Activated CD8-positive, alpha-beta memory T cell treated with anti-CD3 and anti-CD28 coated beads, Interleukin-2, amount 50 U/mL, for 1 hour (primary cell): ENCODE results near the gene THOP1.
A peak's percentile ranks its signal among the peaks of the same experiment; 100 is the strongest.

ENCODE experiments used
- DNase-seq: peaks from one replicate; pipeline ENCODE4 v3.0.0-alpha.2; 2020; ENCODE audit errors: extremely low read depth

The THOP1 gene

GRCh38 chr19:2785244-2785997 is at the start of gene THOP1:
Gene THOP1, plus strand, starts transcription at chr19:2785503. Its CDS starts 160 bp downstream, at chr19:2785663.
- peak; percentile 94 for DNase-seq

DNA sequence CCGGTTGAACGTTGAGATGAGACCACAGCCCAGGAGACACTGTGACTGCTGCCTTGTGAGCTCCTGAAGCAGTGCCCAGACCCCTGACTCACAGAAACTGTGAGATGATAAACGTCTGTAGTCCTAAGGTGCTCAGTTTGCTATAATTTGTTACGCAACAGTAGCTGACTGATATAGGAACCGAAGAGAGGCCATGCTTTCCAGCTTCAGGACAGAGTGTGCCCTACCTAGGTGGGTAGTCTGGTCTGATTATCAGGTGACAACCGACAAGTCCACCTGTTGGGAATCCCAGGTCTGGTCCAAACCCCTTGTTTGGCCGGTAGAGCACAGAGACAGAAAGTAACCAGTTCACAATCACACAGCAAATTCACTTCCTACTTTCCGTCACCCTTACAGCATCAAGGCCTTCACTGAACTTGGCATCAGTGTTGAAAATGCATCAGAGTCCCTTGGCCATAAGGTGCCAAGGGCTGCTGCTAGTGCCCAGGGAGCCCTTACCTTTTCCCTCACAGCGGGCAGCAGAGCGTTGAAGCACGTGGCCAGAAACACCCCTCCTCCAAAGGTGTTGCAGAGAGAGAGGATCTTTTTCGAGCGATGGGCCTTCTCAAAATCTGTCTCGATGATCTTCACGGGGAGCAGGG is 48.6 kb upstream of the THOP1 start:
- DNase-seq = no peak

- DNase-seq = peak; percentile 95
These were observed 45.5 kb upstream of the THOP1 start, which contains the start of gene SLC39A3 for GRCh38 chr19:2739602-2740313. Gene SLC39A3, minus strand, starts transcription at chr19:2740017. Its CDS starts 2,760 bp downstream, at chr19:2737257.

GRCh38 chr19:2740314-2740656 is 45.0 kb upstream of the THOP1 start:
- DNase-seq = no peak

DNA sequence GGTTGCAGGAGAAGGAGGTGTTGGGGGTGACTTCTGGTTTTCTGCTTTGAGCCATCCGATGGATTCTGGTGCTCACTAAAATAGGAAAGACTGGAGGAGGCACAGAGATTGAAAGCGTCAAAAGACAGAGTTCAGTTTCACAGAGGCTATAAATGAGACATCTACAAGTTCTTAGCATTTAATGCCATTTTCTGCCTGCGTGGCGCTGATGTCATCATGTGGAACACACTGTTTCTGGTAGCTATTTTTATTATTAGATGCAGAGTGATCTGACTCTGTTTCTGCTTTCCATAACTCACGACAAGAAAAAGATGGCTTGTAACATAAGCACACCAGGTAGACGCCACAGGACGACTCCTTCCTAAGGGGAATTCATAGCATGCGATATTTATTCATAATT is 42.2 kb upstream of the THOP1 start:
- DNase-seq = no peak

DNA sequence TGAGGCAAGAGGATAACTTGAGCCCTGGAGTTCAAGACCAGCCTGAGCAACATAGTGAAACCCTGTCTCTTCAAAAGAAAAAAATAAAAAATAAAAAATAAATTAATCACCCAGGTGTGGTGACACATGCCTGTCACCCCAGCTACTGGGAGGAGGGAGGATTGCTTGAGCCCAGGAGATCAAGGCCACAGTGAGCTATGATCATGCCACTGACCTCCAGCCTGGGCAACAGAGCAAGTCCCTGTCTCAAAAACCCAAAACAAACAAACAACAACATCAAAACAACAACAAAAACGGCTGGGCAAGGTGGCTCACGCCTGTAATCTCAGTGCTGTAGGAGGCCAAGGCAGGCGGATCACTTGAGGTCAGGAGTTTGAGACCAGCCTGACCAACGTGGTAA is 41.2 kb upstream of the THOP1 start:
- no peak for DNase-seq

GRCh38 chr19:2747349-2747748 is 38.0 kb upstream of the THOP1 start:
- DNase-seq = no peak

DNA sequence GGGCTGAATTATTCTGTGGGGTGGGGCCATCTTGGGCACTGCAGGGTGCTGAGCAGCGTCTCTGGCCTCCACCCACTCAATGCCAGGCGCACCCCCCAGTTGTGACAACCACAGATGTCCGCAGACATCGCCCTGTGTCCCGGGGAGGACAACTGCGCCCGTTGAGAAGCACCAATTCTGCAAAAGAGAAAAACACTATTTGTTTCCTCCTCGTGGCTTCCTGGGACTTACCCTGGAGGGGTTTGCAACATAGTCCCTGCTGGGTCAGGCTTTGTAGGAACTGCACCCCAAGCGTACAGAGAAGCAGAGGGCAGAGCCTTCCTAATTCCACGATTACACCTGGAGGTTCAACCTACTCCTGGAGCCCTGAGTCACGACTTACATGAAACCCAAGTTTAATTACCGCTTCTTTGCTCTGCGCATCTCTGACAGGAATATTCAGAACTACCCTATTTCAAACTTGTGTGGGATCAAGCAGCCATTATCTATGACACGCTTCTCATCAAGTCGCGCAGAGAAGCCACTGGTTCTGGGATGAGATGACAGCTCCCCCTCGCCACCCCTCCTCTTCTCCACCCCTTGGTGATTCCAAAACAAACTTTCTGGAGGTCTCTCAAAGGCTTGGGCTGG is 34.4 kb upstream of the THOP1 start:
- no peak for DNase-seq

- no peak for DNase-seq
These were observed 33.9 kb upstream of the THOP1 start for GRCh38 chr19:2751438-2751830.

- no peak for DNase-seq
These were observed 30.4 kb upstream of the THOP1 start for GRCh38 chr19:2754659-2755447.

DNA sequence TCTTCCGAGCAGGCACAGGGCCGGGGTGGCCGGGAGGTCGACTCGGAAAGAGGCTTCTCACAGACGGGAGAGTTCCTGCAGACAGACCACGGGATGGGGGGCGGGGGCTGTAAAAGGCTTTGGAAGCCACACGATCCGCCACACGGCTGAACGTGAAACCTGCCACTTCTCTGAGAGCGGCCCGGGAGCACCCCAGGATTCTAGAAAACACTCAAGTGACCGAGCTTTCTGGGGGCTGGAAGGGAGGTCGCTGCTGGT is 29.9 kb upstream of the THOP1 start:
- DNase-seq = no peak

GRCh38 chr19:2755811-2756210 is 29.5 kb upstream of the THOP1 start:
- no peak for DNase-seq

- DNase-seq = no peak
These were observed 28.8 kb upstream of the THOP1 start for GRCh38 chr19:2756477-2756876.

GRCh38 chr19:2756921-2757881 is 28.1 kb upstream of the THOP1 start:
- no peak for DNase-seq

GRCh38 chr19:2758601-2759313 is 26.5 kb upstream of the THOP1 start:
- no peak for DNase-seq

- DNase-seq = no peak
These were observed 25.9 kb upstream of the THOP1 start for GRCh38 chr19:2759362-2759761.

DNA sequence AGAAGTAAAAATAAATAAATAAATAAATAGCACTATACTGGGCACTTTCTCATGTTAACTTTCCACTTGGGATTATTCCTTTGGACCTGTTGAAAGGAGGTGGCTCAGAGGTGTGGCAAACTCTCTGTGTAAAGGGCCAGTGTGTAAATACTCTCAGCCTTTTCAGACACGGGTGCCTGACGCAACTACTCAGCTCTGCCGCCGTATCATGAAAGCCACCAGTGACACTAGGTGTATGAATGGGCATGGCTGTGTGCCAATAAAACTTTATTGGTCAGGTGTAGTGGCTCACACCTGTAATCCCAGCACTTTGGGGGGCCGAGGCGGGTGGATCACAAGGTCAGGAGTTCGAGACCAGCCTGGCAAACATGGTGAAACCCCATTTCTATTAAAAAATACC is 25.3 kb upstream of the THOP1 start:
- no peak for DNase-seq

- DNase-seq = no peak
These were observed 24.0 kb upstream of the THOP1 start for GRCh38 chr19:2761309-2761677.

DNA sequence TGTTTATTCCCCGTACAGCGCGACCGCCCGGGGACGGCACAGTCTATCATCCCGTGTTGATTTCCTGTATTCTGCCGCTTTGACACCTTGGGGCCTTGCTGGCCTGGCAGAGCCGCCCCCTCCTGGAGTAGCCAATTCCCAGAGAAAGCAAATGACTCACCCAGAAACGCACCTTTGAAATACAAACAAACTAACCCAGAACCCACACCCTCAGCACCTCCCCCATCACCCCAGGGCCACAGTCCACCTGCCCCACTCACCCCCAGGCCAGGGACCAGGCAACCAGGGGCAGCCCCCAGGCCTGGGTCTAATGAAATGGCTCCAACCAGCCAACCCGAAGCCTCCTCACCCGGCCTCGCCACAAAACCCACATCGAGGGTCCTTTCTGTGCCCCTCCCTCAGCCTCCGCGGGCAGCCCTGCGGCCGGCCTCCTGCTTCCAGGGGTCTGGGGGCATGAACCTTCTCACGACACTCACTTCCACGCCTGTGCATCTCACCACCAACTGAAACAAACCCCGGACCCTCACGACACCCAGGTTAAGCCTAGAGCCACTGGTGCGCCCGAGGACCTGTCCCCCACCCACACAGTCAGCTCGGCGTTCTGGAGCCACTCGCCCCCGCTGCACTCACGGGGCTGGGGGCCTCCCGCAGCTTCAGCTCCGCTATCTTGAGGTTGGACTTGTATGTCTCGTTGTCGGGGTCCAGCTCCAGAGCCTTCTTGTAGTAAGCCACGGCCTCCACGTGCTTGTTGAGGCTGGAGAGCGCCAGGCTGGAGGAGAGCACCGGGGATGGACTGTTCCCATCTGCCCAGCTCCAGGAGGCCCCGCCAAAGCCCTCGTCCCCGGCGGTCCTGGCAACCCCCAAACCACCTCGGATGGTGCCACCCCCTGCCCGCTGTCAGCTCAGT is 23.2 kb upstream of the THOP1 start:
- DNase-seq = no peak
